ELR (cell line): ENCODE data around the gene CDH12.

Source experiments
- DNase-seq: peaks from one replicate; pipeline ENCODE4 v3.0.0-alpha.2; 2015; ENCODE audit warnings: low read depth

Gene CDH12

DNA sequence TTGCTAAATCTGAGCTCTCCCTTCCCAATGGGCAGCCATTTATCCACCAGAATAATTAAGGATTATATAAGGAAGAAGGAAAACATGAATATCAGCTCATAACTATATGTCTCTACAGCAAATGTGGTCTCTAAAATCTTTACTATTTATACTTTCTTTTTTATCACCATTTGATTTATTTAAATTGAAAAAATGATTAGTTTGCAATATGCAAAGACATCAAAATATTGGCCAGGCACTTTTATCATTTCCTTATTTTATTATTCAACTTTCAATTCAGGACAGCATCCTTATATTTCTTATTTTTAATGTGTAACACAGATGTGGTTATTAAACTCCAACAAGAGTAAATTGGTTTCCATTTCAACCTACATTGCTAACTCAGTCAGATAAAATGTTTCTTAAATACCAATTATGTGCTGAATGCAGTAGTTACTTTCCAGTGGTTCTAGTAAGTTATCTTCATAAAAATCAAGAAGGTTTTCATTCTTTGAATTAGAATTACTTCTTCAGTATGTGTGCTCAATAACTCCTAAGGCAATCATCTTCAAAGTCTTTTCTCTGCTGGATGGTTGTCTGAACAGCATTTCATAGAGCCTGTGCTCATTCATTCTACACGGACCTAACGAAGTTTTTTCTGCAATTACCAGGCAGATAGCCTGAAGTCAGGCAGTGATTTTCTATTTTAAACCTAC lies 1148.0 kb downstream of the CDH12 start:
- DNase-seq, result no peak

DNA sequence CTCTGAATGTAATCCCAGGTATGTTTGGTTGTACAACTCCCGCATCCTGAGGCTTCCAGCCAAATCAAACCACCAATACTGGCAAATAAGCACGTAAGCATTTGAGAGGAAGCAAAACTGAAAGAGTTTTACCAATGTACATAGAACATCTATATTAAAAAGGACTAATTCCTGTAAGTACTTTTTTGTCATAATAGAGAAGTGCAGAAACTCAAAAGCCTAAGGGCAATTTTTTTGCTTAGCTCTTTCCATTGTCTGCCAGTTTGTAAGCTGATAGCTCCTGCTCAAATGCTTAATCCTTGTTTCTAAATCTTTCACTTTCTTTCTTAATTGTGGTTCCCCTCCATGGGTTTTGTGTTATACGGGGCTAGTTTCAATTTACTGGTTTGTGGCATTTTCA lies 1151.8 kb downstream of the CDH12 start:
- DNase-seq, result peak; percentile 3
